HT1080 (cell line): ENCODE results near the gene PLPP3. TPM values are rescaled to one million over a fixed set of nuclear protein-coding genes. Genes with fewer than 3 reads are reported as not detected.

ENCODE experiments used
- DNase-seq: peaks from one replicate; pipeline ENCODE4 v3.0.0-alpha.2; 2015; ENCODE audit warnings: low read depth
- total RNA-seq: library from RNA; depleted of rRNA; stranded (reverse); fragments of >200 nt; shearing (Covaris generic); gene quantifications from 2 replicates; pipeline ENCODE4 v1.2.3, GENCODE V29; 2014

PLPP3 gene
- total RNA-seq, 1 experiment from 2014 or later, result 10.4 TPM

GRCh38 chr1:56463376-56463775 is 116.0 kb downstream of the PLPP3 start:
- DNase-seq, result no peak

- DNase-seq, result no peak
Measured at GRCh38 chr1:56462209-56462608, 117.2 kb downstream of the PLPP3 start.

GRCh38 chr1:56461158-56462127 is 117.9 kb downstream of the PLPP3 start:
- DNase-seq, result no peak

GRCh38 chr1:56459260-56459659 is 120.1 kb downstream of the PLPP3 start:
- DNase-seq, result no peak

- peak; percentile 44 for DNase-seq
Measured at GRCh38 chr1:56457756-56458375, 121.5 kb downstream of the PLPP3 start.

- DNase-seq, result peak; percentile 91
Measured at GRCh38 chr1:56456435-56457101, 122.8 kb downstream of the PLPP3 start.

GRCh38 chr1:56453417-56454078 is 125.8 kb downstream of the PLPP3 start:
- DNase-seq, result no peak

- no peak for DNase-seq
Measured at GRCh38 chr1:56453016-56453415, 126.3 kb downstream of the PLPP3 start.

GRCh38 chr1:56452027-56453011 is 127.0 kb downstream of the PLPP3 start:
- no peak for DNase-seq

- no peak for DNase-seq
Measured at GRCh38 chr1:56451491-56451890, 127.9 kb downstream of the PLPP3 start.

- no peak for DNase-seq
Measured at GRCh38 chr1:56450004-56450666, 129.2 kb downstream of the PLPP3 start.

- no peak for DNase-seq
Measured at GRCh38 chr1:56448529-56449300, 130.6 kb downstream of the PLPP3 start.

GRCh38 chr1:56447823-56448222 is 131.5 kb downstream of the PLPP3 start:
- no peak for DNase-seq

- DNase-seq, result no peak
Measured at GRCh38 chr1:56446531-56447098, 132.7 kb downstream of the PLPP3 start.

- no peak for DNase-seq
Measured at GRCh38 chr1:56444960-56445646, 134.3 kb downstream of the PLPP3 start.
